ENCODE measurements around the gene FHL2.

DNA sequence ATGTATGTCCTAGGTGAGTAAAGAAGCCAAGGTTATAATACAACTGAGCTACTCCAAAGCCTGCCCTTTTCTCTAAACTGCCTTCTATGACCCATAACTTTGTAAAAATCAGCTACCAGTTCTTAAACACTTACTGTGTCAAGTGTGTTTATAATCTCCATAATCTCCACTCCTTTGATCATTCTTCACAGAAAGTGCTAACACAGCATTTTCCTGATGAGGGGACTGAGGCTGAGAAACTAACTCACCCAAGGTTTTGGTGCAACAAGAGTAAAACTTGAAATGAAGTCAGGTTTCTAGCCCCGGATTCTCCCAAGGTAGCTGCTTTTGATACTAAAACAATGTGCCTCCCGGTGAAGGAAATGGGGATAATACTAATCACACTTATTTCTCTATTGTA lies 63.4 kb downstream of the FHL2 start:
- TF ChIP-seq, protein P1, sequence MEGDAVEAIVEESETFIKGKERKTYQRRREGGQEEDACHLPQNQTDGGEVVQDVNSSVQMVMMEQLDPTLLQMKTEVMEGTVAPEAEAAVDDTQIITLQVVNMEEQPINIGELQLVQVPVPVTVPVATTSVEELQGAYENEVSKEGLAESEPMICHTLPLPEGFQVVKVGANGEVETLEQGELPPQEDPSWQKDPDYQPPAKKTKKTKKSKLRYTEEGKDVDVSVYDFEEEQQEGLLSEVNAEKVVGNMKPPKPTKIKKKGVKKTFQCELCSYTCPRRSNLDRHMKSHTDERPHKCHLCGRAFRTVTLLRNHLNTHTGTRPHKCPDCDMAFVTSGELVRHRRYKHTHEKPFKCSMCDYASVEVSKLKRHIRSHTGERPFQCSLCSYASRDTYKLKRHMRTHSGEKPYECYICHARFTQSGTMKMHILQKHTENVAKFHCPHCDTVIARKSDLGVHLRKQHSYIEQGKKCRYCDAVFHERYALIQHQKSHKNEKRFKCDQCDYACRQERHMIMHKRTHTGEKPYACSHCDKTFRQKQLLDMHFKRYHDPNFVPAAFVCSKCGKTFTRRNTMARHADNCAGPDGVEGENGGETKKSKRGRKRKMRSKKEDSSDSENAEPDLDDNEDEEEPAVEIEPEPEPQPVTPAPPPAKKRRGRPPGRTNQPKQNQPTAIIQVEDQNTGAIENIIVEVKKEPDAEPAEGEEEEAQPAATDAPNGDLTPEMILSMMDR (conservative IDR thresholded peaks at IDR 0.05 in 1 of 2, IDR thresholded peaks at IDR 0.05 in 1 of 2; ENCODE audit: extremely low read depth in 1 of 2, insufficient read depth in 1 of 2, low read depth in 1 of 2, low read length in 2 of 2): no peak
- TF ChIP-seq EZH2 (IDR thresholded peaks at IDR 0.05; ENCODE audit: borderline replicate concordance, low read length): no peak
